HG03097 (cell line): Measurements from ENCODE around the gene SDF4.

Experiments used
- ATAC-seq: cut with Tn5 transposase; IDR thresholded peaks from one replicate; pipeline ENCODE4 v1.9.1; 2021; ENCODE audit not compliant: unreplicated experiment, low FRiP score

SDF4 gene

GRCh38 chr1:1215080-1215676 lies 16.6 kb downstream of the SDF4 start:
- no peak for ATAC-seq

- no peak for ATAC-seq
These were observed 18.2 kb downstream of the SDF4 start, which contains the start of gene TNFRSF4 for GRCh38 chr1:1213345-1214265. Gene TNFRSF4 (minus strand): TSS chr1:1214153. CDS start chr1:1214127, 26 bp downstream.

- no peak for ATAC-seq
These were observed 18.9 kb downstream of the SDF4 start for GRCh38 chr1:1212780-1213344.

- no peak for ATAC-seq
These were observed 20.0 kb downstream of the SDF4 start for GRCh38 chr1:1211541-1212441.

GRCh38 chr1:1210726-1211540 lies 20.9 kb downstream of the SDF4 start:
- ATAC-seq: no peak

- no peak for ATAC-seq
These were observed 22.9 kb downstream of the SDF4 start for GRCh38 chr1:1208713-1209433.

DNA sequence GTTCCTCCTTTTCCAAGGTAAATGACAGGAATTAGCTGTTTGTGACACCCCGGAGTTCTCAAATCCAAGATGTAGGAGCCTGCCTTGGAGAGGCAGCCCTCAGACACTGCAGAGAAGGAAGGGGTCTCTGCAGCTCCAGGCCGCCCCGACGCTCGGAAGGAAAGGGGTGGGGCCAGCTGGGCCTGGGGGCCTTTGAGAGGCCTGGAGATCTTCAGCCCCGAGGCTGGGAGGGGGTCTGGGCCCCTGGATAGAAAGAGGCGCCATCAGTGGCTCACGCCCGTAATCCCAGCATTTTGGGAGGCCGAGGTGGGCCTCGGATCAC lies 24.3 kb downstream of the SDF4 start:
- no peak for ATAC-seq

DNA sequence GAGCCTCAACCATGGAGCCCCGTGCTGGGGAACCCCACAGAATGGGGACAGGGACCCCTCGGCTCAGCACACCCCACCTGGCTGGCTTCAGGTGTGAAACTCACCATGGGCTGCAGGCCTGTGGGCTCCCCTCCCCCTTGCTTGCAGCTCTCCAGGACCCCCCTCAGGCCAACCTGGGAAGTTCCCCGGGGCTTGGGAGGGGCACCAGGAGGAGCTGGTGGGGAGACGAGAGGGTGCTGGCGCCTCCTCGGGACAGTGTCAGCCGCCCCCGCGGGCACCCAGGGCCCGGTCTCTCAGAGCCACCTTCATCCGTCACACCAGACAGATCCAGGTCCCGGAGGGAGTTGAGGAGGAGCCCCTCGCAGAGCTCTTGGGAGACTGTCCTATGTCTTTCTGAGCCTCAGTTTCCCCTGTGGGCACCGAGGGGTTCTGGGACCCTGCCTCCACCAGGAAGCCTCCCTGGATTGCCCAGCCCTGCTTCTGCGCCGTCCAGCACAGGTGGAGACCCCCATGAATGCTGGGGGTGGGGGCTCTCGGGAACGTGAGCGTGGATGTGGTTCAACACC lies 24.8 kb downstream of the SDF4 start:
- no peak for ATAC-seq

GRCh38 chr1:1206376-1206965 lies 25.3 kb downstream of the SDF4 start, which contains the start of gene TNFRSF18:
Gene TNFRSF18 (minus strand): TSS chr1:1206592. CDS start chr1:1206571, 21 bp downstream.
- no peak for ATAC-seq

DNA sequence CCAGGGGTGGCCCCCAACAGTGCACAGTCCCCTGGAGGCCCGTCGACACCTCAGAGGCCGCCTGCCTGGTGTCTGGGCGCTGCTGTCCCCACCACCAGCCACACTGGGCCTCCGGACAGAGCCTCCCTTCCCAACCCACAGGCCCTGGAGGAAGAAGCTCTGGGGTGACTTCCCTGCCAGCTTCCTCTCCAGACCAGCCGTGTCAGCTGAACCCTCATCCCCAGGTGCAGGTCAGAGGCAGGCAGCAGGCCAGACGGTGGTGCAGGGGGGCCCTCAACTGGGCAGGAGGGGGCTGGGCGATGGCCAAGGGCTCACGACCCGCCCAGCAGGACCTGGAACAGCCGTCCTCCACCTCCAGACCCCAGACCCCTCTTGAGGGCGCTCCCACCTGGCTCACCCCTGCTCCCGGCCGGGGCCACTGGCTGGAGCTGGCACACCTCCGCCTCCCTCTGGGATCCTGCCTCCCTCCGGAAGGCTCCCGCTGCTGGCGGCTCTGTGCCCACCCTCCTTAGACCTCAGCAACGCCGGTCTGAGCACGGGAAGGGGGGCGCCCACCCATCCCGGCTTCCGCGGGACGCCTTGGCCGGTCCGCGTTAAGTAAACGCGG lies 25.9 kb downstream of the SDF4 start:
- ATAC-seq: no peak

DNA sequence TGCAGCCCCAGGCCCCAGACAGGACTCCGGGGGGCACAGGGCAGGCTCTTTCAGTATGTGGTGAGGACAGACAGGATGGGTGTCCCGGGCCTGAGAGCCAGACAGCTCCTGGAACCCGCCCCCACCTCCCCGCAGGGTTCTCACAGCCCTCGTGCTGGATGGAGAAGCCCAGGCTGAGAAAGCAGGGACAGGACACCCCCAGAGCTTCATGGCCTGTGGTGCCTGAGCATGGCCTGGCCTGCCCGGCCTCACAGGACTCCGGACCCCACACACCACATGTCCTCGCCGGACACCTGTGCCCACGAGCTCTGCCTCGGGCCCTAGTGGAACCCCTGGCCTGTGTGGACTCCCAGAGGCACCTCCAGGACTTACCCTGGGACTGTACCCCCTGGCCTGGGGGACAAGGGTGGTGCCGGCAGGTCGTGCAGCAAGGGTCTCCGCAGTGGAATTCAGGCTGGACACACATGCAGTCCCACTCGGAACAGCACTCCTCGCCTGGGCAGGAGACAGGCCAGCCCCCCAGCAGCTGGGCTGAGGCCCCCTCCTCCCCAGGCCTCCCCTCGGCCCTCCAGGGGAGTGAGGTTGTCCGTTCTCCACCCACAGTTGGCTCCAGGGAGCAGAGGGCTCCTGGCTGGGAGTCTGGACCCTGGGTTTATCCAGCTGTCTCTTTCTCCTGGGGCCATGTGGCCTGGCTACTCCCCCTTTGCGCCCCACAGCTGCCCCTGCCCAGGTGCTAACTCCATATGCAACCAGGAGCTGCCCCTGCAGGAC lies 26.6 kb downstream of the SDF4 start:
- ATAC-seq: no peak

DNA sequence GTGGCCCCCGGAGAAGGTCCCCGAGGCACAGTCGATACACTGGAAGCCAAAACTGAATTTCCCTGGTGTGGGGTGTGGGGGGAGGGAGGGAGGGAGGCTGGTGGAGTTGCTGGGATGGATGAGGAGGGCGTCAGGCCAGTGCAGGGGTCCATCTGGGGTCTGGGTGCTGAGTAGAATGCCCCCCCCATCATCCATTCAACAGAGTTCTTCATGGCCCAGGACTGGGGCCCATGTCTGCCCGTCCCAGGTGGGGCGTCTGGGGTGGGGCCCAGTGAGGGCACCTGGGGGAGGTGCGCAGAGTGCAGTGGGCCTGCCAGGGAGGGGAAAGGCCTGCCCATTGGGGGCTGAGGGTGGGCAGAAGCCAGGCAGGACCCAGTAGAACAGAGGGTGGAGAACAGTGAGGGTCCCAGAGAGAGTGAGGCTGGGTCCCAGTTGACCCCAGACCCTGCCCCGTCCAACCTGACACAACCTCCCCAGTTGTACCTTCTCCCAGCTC lies 27.3 kb downstream of the SDF4 start:
- ATAC-seq: no peak

DNA sequence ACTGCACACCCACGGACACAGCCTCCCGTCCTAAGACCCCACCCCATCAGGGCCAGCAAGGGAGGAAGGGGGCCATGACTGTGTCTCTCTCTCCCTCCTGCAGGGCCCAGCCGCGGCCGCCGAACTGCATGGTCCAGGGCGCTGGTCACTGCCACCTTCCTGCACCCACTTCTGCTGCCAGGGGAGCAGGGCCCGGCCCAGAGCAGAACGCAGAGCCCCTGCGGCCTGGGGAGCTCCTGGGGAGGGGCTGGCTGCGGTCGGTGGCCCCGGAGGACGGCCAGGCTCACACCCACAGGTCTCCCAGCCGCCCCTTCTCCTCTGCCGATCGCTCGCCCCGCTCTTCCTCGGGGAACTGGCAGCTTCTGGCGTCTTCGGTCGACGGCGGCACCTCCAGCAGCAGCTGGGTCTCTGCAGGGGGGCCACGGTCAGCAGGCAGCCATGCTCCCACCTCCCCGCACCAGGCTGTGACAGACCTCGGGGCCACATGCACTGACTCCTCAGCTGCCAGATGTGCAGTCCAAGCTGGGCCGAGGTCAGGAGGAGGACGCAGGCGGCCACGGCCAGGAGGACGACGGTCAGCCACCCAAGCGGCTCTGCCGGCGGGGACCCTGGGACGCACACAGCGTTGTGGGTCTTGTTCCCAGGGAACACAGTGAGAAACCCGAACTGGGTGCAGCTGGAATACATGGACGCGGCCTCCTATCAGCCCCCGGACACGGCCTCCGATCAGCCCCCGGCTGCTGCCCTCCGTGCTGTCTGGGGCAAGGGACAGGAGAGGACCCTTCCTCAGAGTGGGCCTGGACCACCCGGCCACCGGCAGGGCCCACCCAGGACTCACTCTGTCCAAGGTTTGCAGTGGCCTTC lies 28.0 kb downstream of the SDF4 start:
- ATAC-seq: no peak

GRCh38 chr1:1202831-1203560 lies 28.8 kb downstream of the SDF4 start:
- no peak for ATAC-seq
